Hepatic stellate cell (primary cell): ENCODE results near the gene SBK2.
"Not testable (repeated sequence)": the region's sequence is repeated elsewhere in the genome, so short reads cannot be mapped to it uniquely, and the experiment has no call there.

Source experiments
- DNase-seq: peaks from one replicate; pipeline ENCODE4 v3.0.0; 2011; ENCODE audit warnings: low spot score

SBK2 gene, protein sequence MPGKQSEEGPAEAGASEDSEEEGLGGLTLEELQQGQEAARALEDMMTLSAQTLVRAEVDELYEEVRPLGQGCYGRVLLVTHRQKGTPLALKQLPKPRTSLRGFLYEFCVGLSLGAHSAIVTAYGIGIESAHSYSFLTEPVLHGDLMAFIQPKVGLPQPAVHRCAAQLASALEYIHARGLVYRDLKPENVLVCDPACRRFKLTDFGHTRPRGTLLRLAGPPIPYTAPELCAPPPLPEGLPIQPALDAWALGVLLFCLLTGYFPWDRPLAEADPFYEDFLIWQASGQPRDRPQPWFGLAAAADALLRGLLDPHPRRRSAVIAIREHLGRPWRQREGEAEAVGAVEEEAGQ

GRCh38 chr19:55536951-55537740 lies at the start of gene SBK2:
SBK2 (minus strand) TSS chr19:55537133; CDS start chr19:55536294, 839 bp downstream.
- DNase-seq = no peak

GRCh38 chr19:55585658-55586339 lies 48.9 kb upstream of the SBK2 start:
- DNase-seq = peak; percentile 66

DNA sequence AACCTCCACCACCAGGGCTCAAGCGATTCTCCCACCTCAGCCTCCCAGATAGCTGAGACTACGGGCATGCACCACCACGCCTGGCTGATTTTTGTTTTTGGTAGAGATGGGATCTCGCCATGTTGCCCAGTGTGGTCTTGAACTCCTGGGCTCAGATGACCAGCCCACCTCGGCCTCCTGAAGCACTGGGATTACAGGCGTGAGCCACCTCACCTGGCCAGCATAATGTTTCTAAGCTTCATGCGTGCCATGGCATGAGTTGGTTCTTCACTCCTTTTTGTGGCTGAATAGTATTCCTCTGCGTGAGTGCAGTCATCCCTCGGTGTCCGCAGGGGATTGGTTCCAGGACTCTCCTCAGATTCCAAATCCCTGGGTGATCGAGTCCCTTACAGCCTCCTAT lies 47.9 kb upstream of the SBK2 start:
- DNase-seq = no peak

GRCh38 chr19:55583897-55584296 lies 47.0 kb upstream of the SBK2 start:
- not testable (repeated sequence) for DNase-seq

DNA sequence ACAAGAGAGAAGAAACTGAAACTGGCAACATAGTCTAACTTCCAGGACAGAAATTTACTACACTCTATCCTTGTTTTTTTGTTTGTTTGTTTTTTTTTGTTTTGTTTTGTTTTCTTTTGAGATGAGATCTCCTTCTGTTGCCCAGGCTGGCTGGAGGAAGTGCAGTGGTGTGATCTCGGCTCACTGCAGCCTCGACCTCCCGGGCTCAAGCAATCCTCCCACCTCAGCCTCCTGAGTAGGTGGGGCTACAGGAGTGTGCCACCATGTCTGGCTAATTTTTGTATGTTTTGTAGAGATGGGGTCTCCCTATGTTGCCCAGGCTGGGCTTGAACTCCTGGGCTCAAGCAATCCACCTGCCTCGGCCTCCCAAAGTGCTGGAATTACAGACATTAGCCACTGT lies 45.4 kb upstream of the SBK2 start:
- not testable (repeated sequence) for DNase-seq

GRCh38 chr19:55581823-55582223 lies 44.9 kb upstream of the SBK2 start:
- DNase-seq = no peak

GRCh38 chr19:55581145-55581822 lies 44.4 kb upstream of the SBK2 start:
- no peak for DNase-seq

- DNase-seq = peak; percentile 92
Measured at GRCh38 chr19:55580628-55581144, 43.8 kb upstream of the SBK2 start, which contains the start of gene ZNF579. ZNF579 (minus strand) TSS chr19:55580848; CDS start chr19:55579639, 1,209 bp downstream.

GRCh38 chr19:55579766-55580621 lies 43.1 kb upstream of the SBK2 start:
- peak; percentile 54 for DNase-seq

GRCh38 chr19:55578761-55579747 lies 42.1 kb upstream of the SBK2 start:
- DNase-seq = no peak

GRCh38 chr19:55578031-55578760 lies 41.3 kb upstream of the SBK2 start:
- no peak for DNase-seq

DNA sequence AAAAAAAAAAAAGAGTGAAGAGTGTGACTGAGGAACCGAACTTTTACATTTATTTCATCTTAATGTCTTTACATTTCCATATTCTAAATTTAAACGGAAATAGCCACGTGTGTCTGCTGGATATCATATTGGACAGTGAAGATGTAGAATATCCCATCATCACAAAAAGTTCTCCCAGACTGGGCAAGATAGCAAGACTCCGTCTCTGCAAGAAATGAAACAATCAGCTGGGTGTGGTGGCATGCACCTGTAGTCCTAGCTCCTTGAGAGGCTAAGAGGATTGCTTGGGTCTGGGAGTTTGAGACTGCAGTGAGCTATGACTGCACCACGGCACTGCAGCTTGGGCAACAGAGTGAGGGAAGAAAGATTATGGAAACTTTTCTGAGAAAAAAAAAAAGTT lies 39.8 kb upstream of the SBK2 start:
- no peak for DNase-seq

DNA sequence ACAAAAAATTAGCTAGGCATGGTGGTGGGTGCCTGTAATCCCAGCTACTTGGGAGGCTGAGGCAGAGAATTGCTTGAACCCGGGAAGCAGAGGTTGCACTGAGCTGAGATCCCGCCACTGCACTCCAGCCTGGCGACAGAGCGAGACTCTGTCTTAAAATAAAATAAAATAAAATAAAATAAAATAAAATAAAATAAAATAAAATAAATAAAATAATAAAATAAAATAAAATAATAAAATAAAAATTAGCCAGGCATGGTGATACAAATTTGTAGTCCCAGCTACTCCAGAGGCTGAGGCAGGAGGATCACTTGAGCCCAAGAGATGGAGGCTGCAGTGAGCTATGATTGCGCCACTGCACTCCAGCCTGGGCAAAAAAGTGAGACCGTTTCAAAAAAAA lies 37.0 kb upstream of the SBK2 start:
- not testable (repeated sequence) for DNase-seq

GRCh38 chr19:55569477-55569876 lies 32.5 kb upstream of the SBK2 start:
- DNase-seq = not testable (repeated sequence)

GRCh38 chr19:55567708-55568328 lies 30.9 kb upstream of the SBK2 start:
- DNase-seq = no peak

- no peak for DNase-seq
Measured at GRCh38 chr19:55566823-55567222, 29.9 kb upstream of the SBK2 start.

GRCh38 chr19:55563261-55563690 lies 26.3 kb upstream of the SBK2 start:
- DNase-seq = no peak

GRCh38 chr19:55559684-55560083 lies 22.8 kb upstream of the SBK2 start:
- DNase-seq = no peak
